Transverse colon (tissue), 3 donors: ENCODE measurements around the gene MBTD1.

Experiments
- POLR2A ChIP-seq: fragments of 450-650 bp; IDR thresholded peaks from one replicate; pipeline ENCODE4 v1.6.1; 2016; ENCODE audit warnings: antibody characterized with exemption, mild to moderate bottlenecking, moderate library complexity
- TF ChIP-seq, protein P1 (sequence below), 5 experiments: fragments of 200-600 bp in 3 of 5; fragments of 450-650 bp in 2 of 5; sonication (generic) in 3 of 5; IDR thresholded peaks; 1 replicate in 2 of 5; 2 replicates in 3 of 5; pipeline ENCODE4 v1.5.1; 2016 to 2017; ENCODE audit warnings: antibody characterized with exemption in 5 of 5, inconsistent platforms in 3 of 5, mild to moderate bottlenecking in 2 of 5, moderate library complexity in 1 of 5

DNA sequence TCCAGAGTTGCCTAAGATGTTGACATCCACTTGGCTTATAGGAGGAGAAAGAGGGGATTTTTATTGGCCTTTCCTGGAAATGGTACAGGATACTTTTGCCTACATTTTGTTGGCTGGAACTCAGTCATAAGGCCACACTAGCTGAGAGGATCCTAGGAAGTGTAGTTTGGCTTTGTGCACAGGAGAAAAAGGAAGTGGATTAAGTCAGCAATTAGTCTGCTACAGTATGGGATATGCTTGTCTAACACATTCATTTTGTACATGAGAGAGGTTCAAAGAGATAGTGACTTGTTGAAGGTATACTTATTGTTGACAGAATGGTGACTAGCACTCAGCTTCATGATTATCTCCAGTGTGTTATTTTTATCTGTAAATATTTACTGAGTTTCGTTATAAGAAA, 10.8 kb upstream of the MBTD1 start:
- TF ChIP-seq, protein P1, sequence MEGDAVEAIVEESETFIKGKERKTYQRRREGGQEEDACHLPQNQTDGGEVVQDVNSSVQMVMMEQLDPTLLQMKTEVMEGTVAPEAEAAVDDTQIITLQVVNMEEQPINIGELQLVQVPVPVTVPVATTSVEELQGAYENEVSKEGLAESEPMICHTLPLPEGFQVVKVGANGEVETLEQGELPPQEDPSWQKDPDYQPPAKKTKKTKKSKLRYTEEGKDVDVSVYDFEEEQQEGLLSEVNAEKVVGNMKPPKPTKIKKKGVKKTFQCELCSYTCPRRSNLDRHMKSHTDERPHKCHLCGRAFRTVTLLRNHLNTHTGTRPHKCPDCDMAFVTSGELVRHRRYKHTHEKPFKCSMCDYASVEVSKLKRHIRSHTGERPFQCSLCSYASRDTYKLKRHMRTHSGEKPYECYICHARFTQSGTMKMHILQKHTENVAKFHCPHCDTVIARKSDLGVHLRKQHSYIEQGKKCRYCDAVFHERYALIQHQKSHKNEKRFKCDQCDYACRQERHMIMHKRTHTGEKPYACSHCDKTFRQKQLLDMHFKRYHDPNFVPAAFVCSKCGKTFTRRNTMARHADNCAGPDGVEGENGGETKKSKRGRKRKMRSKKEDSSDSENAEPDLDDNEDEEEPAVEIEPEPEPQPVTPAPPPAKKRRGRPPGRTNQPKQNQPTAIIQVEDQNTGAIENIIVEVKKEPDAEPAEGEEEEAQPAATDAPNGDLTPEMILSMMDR (IDR thresholded peaks at IDR 0.05), result no peak
- no peak for TF ChIP-seq POLR2A
